Right atrium auricular region (tissue), 2 donors: ENCODE data around the gene FNDC5. TPM values are rescaled to one million over a fixed set of nuclear protein-coding genes. Genes with fewer than 3 reads are reported as not detected.
A peak's percentile ranks its signal among the peaks of the same experiment; 100 is the strongest.

Source experiments
- DNase-seq: peaks from one replicate; pipeline ENCODE4 v3.0.0-alpha.2; 2019; ENCODE audit warnings: low spot score
- H3K27ac ChIP-seq, 2 donors: fragments of 200-600 bp; sonication (generic); 1 replicate in 1 of 2; 2 replicates in 1 of 2; pipeline ENCODE4 v1.5.1; 2016 to 2019
- H3K27me3 ChIP-seq, 2 donors: fragments of 200-600 bp; sonication (generic); one replicate each; pipeline versions ENCODE4 v1.5.1 to v1.6.0; 2017 to 2019
- H3K36me3 ChIP-seq: fragments of 200-600 bp; sonication (generic); one replicate; pipeline ENCODE4 v1.5.1; 2016
- H3K4me1 ChIP-seq, 2 donors: fragments of 200-600 bp; sonication (generic); one replicate each; pipeline versions ENCODE4 v1.5.1 to v1.6.0; 2017 to 2019
- H3K4me3 ChIP-seq, 2 donors: fragments of 200-600 bp; sonication (generic); 1 replicate in 1 of 2; 2 replicates in 1 of 2; pipeline ENCODE4 v1.5.1; 2017 to 2019; ENCODE audit warnings: mild to moderate bottlenecking in 1 of 2, moderate library complexity in 1 of 2
- H3K9me3 ChIP-seq, 2 donors: fragments of 200-600 bp; sonication (generic); one replicate each; pipeline ENCODE4 v1.5.1; 2019
- total RNA-seq, 2 donors: library from RNA; depleted of rRNA; stranded (reverse); fragments of >200 nt; gene quantifications; one replicate each; pipeline ENCODE4 v1.1.0, GENCODE V29; 2016
- TF ChIP-seq, protein P1 (sequence below), 2 donors: fragments of 200-600 bp; sonication (generic); IDR thresholded peaks; one replicate each; pipeline ENCODE4 v1.5.1; 2019; ENCODE audit warnings: antibody characterized with exemption in 2 of 2

The FNDC5 gene
- total RNA-seq, 2 donors from 2014 or later: 68.3 to 112 TPM

- Histone ChIP-seq H3K4me1 (peaks cover 0 to 40% of the 10 kb centered on the region in 2 donors), H3K36me3 (no peaks in the 10 kb centered on the region), H3K27ac (peak overlapping the region in 1 of 2 donors; percentile 43), H3K4me3 (peak overlapping the region in 1 of 2 donors; percentile 17), H3K27me3 (no peaks in the 10 kb centered on the region), H3K9me3 (no peaks in the 10 kb centered on the region)
- TF ChIP-seq, protein P1, sequence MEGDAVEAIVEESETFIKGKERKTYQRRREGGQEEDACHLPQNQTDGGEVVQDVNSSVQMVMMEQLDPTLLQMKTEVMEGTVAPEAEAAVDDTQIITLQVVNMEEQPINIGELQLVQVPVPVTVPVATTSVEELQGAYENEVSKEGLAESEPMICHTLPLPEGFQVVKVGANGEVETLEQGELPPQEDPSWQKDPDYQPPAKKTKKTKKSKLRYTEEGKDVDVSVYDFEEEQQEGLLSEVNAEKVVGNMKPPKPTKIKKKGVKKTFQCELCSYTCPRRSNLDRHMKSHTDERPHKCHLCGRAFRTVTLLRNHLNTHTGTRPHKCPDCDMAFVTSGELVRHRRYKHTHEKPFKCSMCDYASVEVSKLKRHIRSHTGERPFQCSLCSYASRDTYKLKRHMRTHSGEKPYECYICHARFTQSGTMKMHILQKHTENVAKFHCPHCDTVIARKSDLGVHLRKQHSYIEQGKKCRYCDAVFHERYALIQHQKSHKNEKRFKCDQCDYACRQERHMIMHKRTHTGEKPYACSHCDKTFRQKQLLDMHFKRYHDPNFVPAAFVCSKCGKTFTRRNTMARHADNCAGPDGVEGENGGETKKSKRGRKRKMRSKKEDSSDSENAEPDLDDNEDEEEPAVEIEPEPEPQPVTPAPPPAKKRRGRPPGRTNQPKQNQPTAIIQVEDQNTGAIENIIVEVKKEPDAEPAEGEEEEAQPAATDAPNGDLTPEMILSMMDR (IDR thresholded peaks at IDR 0.05): no peak
- DNase-seq: no peak
Measured at GRCh38 chr1:32872192-32872460, 1.4 kb upstream of the FNDC5 start.

DNA sequence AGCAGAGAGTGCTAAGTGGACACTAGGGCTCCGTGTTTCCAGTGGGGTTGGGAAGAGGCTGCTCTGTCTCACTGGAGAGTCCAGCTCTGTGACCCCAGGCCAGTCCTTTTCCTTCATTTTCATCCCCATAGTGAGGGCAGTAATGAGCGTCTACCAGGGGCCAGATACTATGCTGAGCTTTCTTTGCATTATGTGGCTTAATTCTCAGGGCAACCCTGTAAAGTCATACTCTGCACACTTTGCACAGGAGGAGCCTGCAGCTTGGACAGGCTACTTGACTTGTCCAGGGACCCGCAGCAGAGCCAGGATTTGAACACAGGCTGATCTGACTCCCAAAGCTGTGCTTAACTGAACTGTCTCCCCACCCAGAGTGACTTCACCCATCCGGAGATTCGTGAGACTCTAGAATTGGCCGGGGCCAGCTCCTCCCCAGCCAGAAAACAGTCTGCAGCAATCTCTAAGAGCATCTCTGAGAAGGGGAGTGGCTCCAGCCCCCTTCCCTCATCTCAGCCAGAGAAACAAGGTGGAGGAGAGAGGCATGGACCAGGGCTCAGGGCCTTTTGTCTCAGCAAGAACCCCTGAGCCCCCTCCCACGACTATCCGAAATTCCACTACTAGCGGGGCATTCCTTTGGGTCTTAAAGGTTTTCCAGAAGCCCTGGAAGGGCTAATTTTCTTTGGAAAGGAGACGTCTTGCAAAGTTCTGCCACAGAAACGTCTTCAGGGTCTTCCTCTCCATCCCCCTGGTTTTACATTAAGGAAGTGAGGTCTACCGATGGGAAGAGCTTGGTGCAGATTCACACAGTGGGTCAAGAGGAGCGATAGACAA, 866 bp upstream of the FNDC5 start:
- Histone ChIP-seq H3K9me3 (no peaks in the 10 kb centered on the region), H3K27me3 (no peaks in the 10 kb centered on the region), H3K4me3 (peak overlapping the region; percentile 46 to 60), H3K36me3 (no peaks in the 10 kb centered on the region), H3K4me1 (peaks cover 0 to 34% of the 10 kb centered on the region in 2 donors), H3K27ac (peak overlapping the region; percentile 78 to 81)
- peak; percentile 68 for DNase-seq
- TF ChIP-seq, protein P1 (IDR thresholded peaks at IDR 0.05): no peak

- H3K36me3 ChIP-seq: no peaks in the 10 kb centered on the region
- no peak for DNase-seq
- H3K27me3 ChIP-seq: no peaks in the 10 kb centered on the region
- peak overlapping the region; percentile 39 to 60 for H3K4me3 ChIP-seq
- TF ChIP-seq, protein P1 (IDR thresholded peaks at IDR 0.05): no peak
- H3K4me1 ChIP-seq: peaks cover 0 to 42% of the 10 kb centered on the region in 2 donors
- H3K9me3 ChIP-seq: no peaks in the 10 kb centered on the region
- peak overlapping the region; percentile 76 to 79 for H3K27ac ChIP-seq
Measured at GRCh38 chr1:32869923-32870614, 643 bp downstream of the FNDC5 start.

DNA sequence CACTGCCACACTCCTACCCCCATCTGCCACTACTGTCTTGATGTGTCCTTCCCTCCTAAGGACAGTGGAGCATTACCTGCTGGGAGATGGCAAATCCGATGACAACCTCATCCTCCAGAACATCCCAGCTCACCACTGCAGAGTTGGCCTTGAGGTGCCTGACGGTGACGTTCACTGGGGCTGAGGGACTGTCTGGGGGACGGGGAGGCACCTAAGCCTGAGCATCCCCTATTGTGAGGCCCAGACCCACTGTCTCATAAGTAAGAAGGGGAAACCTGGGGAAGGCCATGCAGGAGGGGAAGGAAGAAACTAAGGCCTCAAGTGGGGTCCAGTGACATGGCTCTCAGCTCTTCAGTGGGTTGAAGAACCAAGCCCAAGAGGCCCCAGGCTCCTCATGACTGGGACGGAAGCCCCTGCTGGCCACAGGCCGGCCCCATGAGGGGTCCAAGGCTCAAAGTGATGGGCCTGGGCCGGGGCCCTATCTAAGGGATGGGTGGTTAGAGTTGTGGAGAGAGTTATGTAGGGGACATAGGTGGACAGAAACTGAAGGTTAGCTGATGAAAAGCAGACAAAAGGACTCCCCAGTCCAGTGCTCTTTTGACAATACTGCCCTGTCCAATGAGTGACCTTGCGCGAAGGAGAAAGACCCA, 1.8 kb downstream of the FNDC5 start:
- TF ChIP-seq, protein P1 (IDR thresholded peaks at IDR 0.05): no peak
- Histone ChIP-seq H3K9me3 (no peaks in the 10 kb centered on the region), H3K27ac (peak overlapping the region; percentile 10 to 79), H3K4me3 (no peak overlapping the region), H3K4me1 (peaks cover 0 to 54% of the 10 kb centered on the region in 2 donors), H3K36me3 (no peaks in the 10 kb centered on the region), H3K27me3 (no peaks in the 10 kb centered on the region)
- no peak for DNase-seq

GRCh38 chr1:32868085-32868484, 2.6 kb downstream of the FNDC5 start:
- Histone ChIP-seq H3K27me3 (no peaks in the 10 kb centered on the region), H3K4me1 (peaks cover 0 to 58% of the 10 kb centered on the region in 2 donors), H3K4me3 (no peak overlapping the region), H3K36me3 (peaks cover 6% of the 10 kb centered on the region), H3K9me3 (no peaks in the 10 kb centered on the region), H3K27ac (no peak overlapping the region)
- TF ChIP-seq, protein P1 (IDR thresholded peaks at IDR 0.05): no peak
- no peak for DNase-seq
